Liver (tissue), 3 donors: ENCODE results near the gene PRDM2.

Source experiments
- EGR1 ChIP-seq, 2 donors: IDR thresholded peaks; 2 replicates each; pipeline ENCODE4 v1.6.1; 2016 to 2018; ENCODE audit warnings: antibody characterized with exemption in 2 of 2, low read depth in 2 of 2
- FOXA1 ChIP-seq: IDR thresholded peaks from 2 replicates; pipeline ENCODE4 v1.6.1; 2016; ENCODE audit warnings: antibody characterized with exemption
- FOXA2 ChIP-seq: IDR thresholded peaks from 2 replicates; pipeline ENCODE4 v1.6.1; 2016; ENCODE audit warnings: antibody characterized with exemption
- GABPA ChIP-seq, 2 donors: IDR thresholded peaks in 1 of 2; conservative IDR thresholded peaks in 1 of 2; 2 replicates each; pipeline ENCODE4 v1.6.1; 2016; ENCODE audit warnings: antibody characterized with exemption in 2 of 2, mild to moderate bottlenecking in 1 of 2, moderate library complexity in 1 of 2
- JUND ChIP-seq, 2 donors: IDR thresholded peaks; 2 replicates each; pipeline ENCODE4 v1.6.1; 2016; ENCODE audit warnings: antibody characterized with exemption in 2 of 2
- MAX ChIP-seq: IDR thresholded peaks from 2 replicates; pipeline ENCODE4 v1.6.1; 2016; ENCODE audit warnings: antibody characterized with exemption
- RAD21 ChIP-seq, 2 donors: IDR thresholded peaks; 2 replicates each; pipeline ENCODE4 v1.6.1; 2016; ENCODE audit warnings: antibody characterized with exemption in 2 of 2, mild to moderate bottlenecking in 2 of 2
- REST ChIP-seq: IDR thresholded peaks from 2 replicates; pipeline ENCODE4 v1.6.1; 2016; ENCODE audit warnings: antibody characterized with exemption, mild to moderate bottlenecking
- RXRA ChIP-seq, 2 donors: IDR thresholded peaks; 2 replicates each; pipeline ENCODE4 v1.6.1; 2017 to 2018; ENCODE audit warnings: antibody characterized with exemption in 2 of 2, mild to moderate bottlenecking in 1 of 2
- TAF1 ChIP-seq: conservative IDR thresholded peaks from 2 replicates; pipeline ENCODE4 v1.6.1; 2016; ENCODE audit warnings: antibody characterized with exemption, mild to moderate bottlenecking
- YY1 ChIP-seq: IDR thresholded peaks from 2 replicates; pipeline ENCODE4 v1.6.1; 2016; ENCODE audit warnings: antibody characterized with exemption, mild to moderate bottlenecking
- TF ChIP-seq, protein P1 (sequence below): fragments of 150-350 bp; IDR thresholded peaks from 2 replicates; pipeline ENCODE4 v1.5.1; 2017; ENCODE audit warnings: improper control_type of control experiment, low read depth, low read length; ENCODE audit not compliant: missing input control
- TF ChIP-seq, protein P2 (sequence below): IDR thresholded peaks from 2 replicates; pipeline ENCODE4 v1.6.1; 2016; ENCODE audit warnings: antibody characterized with exemption
- donor health status: healthy.
- donor health status: healthy.

DNA sequence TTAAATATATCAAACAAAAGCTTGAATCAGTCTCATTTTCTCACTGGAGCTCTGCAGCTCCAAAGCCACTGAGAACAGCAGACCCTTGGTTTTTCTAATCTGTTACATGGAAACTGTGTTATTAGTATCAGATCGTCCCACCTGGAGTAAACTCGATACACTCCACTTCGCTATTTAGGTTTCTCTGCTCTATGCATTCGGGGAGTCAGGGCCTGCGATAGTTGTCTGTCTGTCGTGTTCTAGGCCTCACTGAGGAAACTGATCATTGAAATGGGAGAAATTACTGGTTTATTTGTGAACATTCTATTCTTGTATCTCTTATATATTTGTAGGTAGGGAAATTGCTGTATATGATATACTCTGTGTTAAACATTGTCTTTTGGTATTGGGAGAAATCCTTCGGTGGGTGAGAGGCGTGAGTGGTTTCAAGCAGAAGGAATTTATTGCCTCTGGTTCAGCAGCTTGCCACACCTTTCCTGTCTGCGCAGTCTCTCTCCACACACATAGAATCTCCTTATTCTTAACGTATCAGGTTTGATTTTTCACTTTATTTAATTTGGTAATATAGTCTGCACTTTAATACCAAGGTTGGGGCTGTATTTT is 8.5 kb downstream of the PRDM2 start:
- TF ChIP-seq, protein P1, sequence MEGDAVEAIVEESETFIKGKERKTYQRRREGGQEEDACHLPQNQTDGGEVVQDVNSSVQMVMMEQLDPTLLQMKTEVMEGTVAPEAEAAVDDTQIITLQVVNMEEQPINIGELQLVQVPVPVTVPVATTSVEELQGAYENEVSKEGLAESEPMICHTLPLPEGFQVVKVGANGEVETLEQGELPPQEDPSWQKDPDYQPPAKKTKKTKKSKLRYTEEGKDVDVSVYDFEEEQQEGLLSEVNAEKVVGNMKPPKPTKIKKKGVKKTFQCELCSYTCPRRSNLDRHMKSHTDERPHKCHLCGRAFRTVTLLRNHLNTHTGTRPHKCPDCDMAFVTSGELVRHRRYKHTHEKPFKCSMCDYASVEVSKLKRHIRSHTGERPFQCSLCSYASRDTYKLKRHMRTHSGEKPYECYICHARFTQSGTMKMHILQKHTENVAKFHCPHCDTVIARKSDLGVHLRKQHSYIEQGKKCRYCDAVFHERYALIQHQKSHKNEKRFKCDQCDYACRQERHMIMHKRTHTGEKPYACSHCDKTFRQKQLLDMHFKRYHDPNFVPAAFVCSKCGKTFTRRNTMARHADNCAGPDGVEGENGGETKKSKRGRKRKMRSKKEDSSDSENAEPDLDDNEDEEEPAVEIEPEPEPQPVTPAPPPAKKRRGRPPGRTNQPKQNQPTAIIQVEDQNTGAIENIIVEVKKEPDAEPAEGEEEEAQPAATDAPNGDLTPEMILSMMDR: no peak
- TF ChIP-seq, protein P2, sequence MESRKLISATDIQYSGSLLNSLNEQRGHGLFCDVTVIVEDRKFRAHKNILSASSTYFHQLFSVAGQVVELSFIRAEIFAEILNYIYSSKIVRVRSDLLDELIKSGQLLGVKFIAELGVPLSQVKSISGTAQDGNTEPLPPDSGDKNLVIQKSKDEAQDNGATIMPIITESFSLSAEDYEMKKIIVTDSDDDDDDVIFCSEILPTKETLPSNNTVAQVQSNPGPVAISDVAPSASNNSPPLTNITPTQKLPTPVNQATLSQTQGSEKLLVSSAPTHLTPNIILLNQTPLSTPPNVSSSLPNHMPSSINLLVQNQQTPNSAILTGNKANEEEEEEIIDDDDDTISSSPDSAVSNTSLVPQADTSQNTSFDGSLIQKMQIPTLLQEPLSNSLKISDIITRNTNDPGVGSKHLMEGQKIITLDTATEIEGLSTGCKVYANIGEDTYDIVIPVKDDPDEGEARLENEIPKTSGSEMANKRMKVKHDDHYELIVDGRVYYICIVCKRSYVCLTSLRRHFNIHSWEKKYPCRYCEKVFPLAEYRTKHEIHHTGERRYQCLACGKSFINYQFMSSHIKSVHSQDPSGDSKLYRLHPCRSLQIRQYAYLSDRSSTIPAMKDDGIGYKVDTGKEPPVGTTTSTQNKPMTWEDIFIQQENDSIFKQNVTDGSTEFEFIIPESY: no peak
- TF ChIP-seq YY1: no peak
- no peak for TF ChIP-seq REST
- no peak for TF ChIP-seq GABPA (IDR thresholded peaks at IDR 0.05 in 1 of 2, conservative IDR thresholded peaks at IDR 0.05 in 1 of 2)
- no peak for TF ChIP-seq RAD21 (IDR thresholded peaks at IDR 0.05)
- TF ChIP-seq MAX: no peak
- TF ChIP-seq TAF1: no peak
- TF ChIP-seq FOXA2: no peak
- no peak for TF ChIP-seq EGR1 (IDR thresholded peaks at IDR 0.05; ENCODE audit: low read depth in 2 of 2)
- TF ChIP-seq JUND (IDR thresholded peaks at IDR 0.05): no peak
- TF ChIP-seq FOXA1: no peak
- TF ChIP-seq RXRA (IDR thresholded peaks at IDR 0.05): no peak
